Mesenchymal stem cell (in vitro differentiated cells and primary cell): Measurements from ENCODE around the gene ZNF10.

Source experiments
- DNase-seq: peaks from one replicate; pipeline ENCODE4 v3.0.0-alpha.2; 2013
- H2AFZ ChIP-seq: one replicate; pipeline ENCODE4 v1.6.1; 2013; ENCODE audit warnings: low read depth, mild to moderate bottlenecking, control low read depth, inconsistent platforms, low read length, moderate library complexity
- H2AK5ac ChIP-seq: 2 replicates; pipeline ENCODE4 v1.6.1; 2013; ENCODE audit warnings: low read length, moderate library complexity, mild to moderate bottlenecking, inconsistent platforms; ENCODE audit not compliant: severe bottlenecking
- H2BK120ac ChIP-seq: one replicate; pipeline ENCODE4 v1.6.1; 2013; ENCODE audit warnings: low read depth, mild to moderate bottlenecking, inconsistent platforms, low read length, moderate library complexity
- H2BK12ac ChIP-seq, 2 experiments: one replicate each; pipeline ENCODE4 v1.6.1; 2013; ENCODE audit warnings: inconsistent platforms in 2 of 2, low read length in 2 of 2, mild to moderate bottlenecking in 2 of 2, moderate library complexity in 2 of 2, control low read depth in 1 of 2
- H2BK15ac ChIP-seq: one replicate; pipeline ENCODE4 v1.6.1; 2013; ENCODE audit warnings: mild to moderate bottlenecking, low read depth, inconsistent platforms; ENCODE audit not compliant: poor library complexity, severe bottlenecking
- H2BK5ac ChIP-seq: 2 replicates; pipeline ENCODE4 v1.6.1; 2013; ENCODE audit warnings: low read depth, mild to moderate bottlenecking, low read length, control low read depth, inconsistent platforms; ENCODE audit not compliant: poor library complexity, severe bottlenecking
- H3K14ac ChIP-seq, 2 experiments: one replicate each; pipeline ENCODE4 v1.6.1; 2013; ENCODE audit warnings: inconsistent platforms in 2 of 2, low read length in 2 of 2, control low read depth in 1 of 2, mild to moderate bottlenecking in 1 of 2, moderate library complexity in 1 of 2
- H3K18ac ChIP-seq, 2 experiments: one replicate each; pipeline ENCODE4 v1.6.1; 2013; ENCODE audit warnings: inconsistent platforms in 2 of 2, low read length in 2 of 2, control low read depth in 1 of 2, low read depth in 1 of 2, mild to moderate bottlenecking in 1 of 2
- H3K23ac ChIP-seq, 2 experiments: one replicate each; pipeline ENCODE4 v1.6.1; 2013; ENCODE audit warnings: inconsistent platforms in 2 of 2, low read length in 2 of 2, mild to moderate bottlenecking in 2 of 2, moderate library complexity in 2 of 2, control low read depth in 1 of 2
- H3K27ac ChIP-seq: 2 replicates; pipeline ENCODE4 v1.5.1; 2013; ENCODE audit warnings: mild to moderate bottlenecking, moderate library complexity, low read length, control low read depth, inconsistent platforms; ENCODE audit not compliant: poor library complexity, severe bottlenecking
- H3K27me3 ChIP-seq, 2 experiments: 2 replicates each; pipeline versions ENCODE4 v1.6.1 to v1.7.0; 2013; ENCODE audit warnings: low read length in 2 of 2, mild to moderate bottlenecking in 2 of 2, moderate library complexity in 2 of 2, control low read depth in 1 of 2, inconsistent platforms in 1 of 2; ENCODE audit not compliant: control insufficient read depth in 1 of 2, insufficient read depth in 1 of 2
- H3K36me3 ChIP-seq, 2 experiments: 2 replicates each; pipeline versions ENCODE4 v1.6.1 to v1.7.0; 2013; ENCODE audit warnings: low read length in 2 of 2, control low read depth in 1 of 2, inconsistent platforms in 1 of 2, low read depth in 1 of 2, mild to moderate bottlenecking in 1 of 2; ENCODE audit not compliant: insufficient read depth in 2 of 2, control insufficient read depth in 1 of 2
- H3K4ac ChIP-seq, 2 experiments: one replicate each; pipeline ENCODE4 v1.6.1; 2013; ENCODE audit warnings: inconsistent platforms in 2 of 2, low read length in 2 of 2, mild to moderate bottlenecking in 2 of 2, moderate library complexity in 2 of 2, control low read depth in 1 of 2, low read depth in 1 of 2
- H3K4me1 ChIP-seq: 2 replicates; pipeline ENCODE4 v1.6.1; 2013; ENCODE audit warnings: low read depth, low read length, control low read depth; ENCODE audit not compliant: control insufficient read depth, insufficient read depth
- H3K4me2 ChIP-seq: 2 replicates; pipeline ENCODE4 v1.6.1; 2013; ENCODE audit warnings: low read length, mild to moderate bottlenecking, inconsistent platforms; ENCODE audit not compliant: poor library complexity, severe bottlenecking
- H3K4me3 ChIP-seq, 2 experiments: 2 replicates each; pipeline versions ENCODE4 v1.5.1 to v1.7.0; 2013; ENCODE audit warnings: low read length in 2 of 2, mild to moderate bottlenecking in 2 of 2, control low read depth in 1 of 2, low read depth in 1 of 2; ENCODE audit not compliant: insufficient read depth in 1 of 2
- H3K79me1 ChIP-seq: replicated peaks from 2 replicates; pipeline ENCODE4 v1.6.1; 2013; ENCODE audit warnings: mild to moderate bottlenecking, control low read depth, low read length, inconsistent platforms; ENCODE audit not compliant: poor library complexity, severe bottlenecking
- H3K9ac ChIP-seq: 2 replicates; pipeline ENCODE4 v1.7.0; 2013; ENCODE audit warnings: mild to moderate bottlenecking, low read length, moderate library complexity
- H3K9me3 ChIP-seq: 2 replicates; pipeline ENCODE4 v1.7.0; 2013; ENCODE audit warnings: mild to moderate bottlenecking, low read length; ENCODE audit not compliant: control insufficient read depth
- H4K8ac ChIP-seq: one replicate; pipeline ENCODE4 v1.6.1; 2013; ENCODE audit warnings: inconsistent platforms, mild to moderate bottlenecking, low read length, moderate library complexity
- H4K91ac ChIP-seq: one replicate; pipeline ENCODE4 v1.6.1; 2013; ENCODE audit warnings: mild to moderate bottlenecking, low read length, inconsistent platforms
- WGBS: methylation state at CpG from one replicate; pipeline ENCODE4 v1.1.7; 2013; ENCODE audit warnings: mixed read lengths; 5-methylcytosine and 5-hydroxymethylcytosine counted together

Gene ZNF10

GRCh38 chr12:133106253-133106652 is 24.2 kb upstream of the ZNF10 start:
- Histone ChIP-seq H3K27ac (no peak overlapping the region), H3K9me3 (peaks cover 99% of the 10 kb centered on the region), H3K36me3 (peaks cover 25 to 72% of the 10 kb centered on the region in 2 experiments), H3K4me3 (peak overlapping the region in 1 of 2 experiments; percentile 71), H3K4me2 (no peak overlapping the region), H4K8ac (no peak overlapping the region), H3K9ac (no peak overlapping the region), H3K14ac (no peak overlapping the region), H3K27me3 (no peaks in the 10 kb centered on the region), H2BK12ac (no peak overlapping the region), H2BK15ac (no peak overlapping the region), H2BK5ac (no peak overlapping the region), H2AK5ac (no peak overlapping the region), H3K18ac (no peak overlapping the region), H4K91ac (no peak overlapping the region), H2AFZ (no peak overlapping the region), H3K4ac (no peak overlapping the region), H3K4me1 (no peaks in the 10 kb centered on the region), H3K23ac (no peak overlapping the region), H3K79me1 (peaks cover 7% of the 10 kb centered on the region), H2BK120ac (no peak overlapping the region)
- WGBS, result 94% methylated on average over 4 of the region's 5 CpGs
- peak; percentile 7 for DNase-seq

- Histone ChIP-seq H3K4me2 (no peak overlapping the region), H3K4ac (no peak overlapping the region), H2BK5ac (no peak overlapping the region), H3K79me1 (peaks cover 7% of the 10 kb centered on the region), H2AFZ (no peak overlapping the region), H2BK15ac (no peak overlapping the region), H3K18ac (no peak overlapping the region), H2AK5ac (no peak overlapping the region), H3K9ac (no peak overlapping the region), H2BK120ac (no peak overlapping the region), H3K27me3 (no peaks in the 10 kb centered on the region), H3K9me3 (peaks cover 99% of the 10 kb centered on the region), H3K27ac (no peak overlapping the region), H4K8ac (no peak overlapping the region), H3K4me3 (peak overlapping the region in 1 of 2 experiments; percentile 71), H3K36me3 (peaks cover 21 to 64% of the 10 kb centered on the region in 2 experiments), H3K23ac (no peak overlapping the region), H3K4me1 (no peaks in the 10 kb centered on the region), H4K91ac (no peak overlapping the region), H3K14ac (no peak overlapping the region), H2BK12ac (no peak overlapping the region)
- WGBS, result 83% methylated on average over 1 of the region's 1 CpG
- DNase-seq, result no peak
These were observed 23.3 kb upstream of the ZNF10 start for GRCh38 chr12:133107121-133107520.

- Histone ChIP-seq H2BK15ac (no peak overlapping the region), H3K4ac (no peak overlapping the region), H3K4me3 (peak overlapping the region in 1 of 2 experiments; percentile 71), H3K14ac (no peak overlapping the region), H3K27me3 (no peaks in the 10 kb centered on the region), H3K79me1 (peaks cover 8% of the 10 kb centered on the region), H3K4me1 (no peaks in the 10 kb centered on the region), H3K23ac (no peak overlapping the region), H3K18ac (no peak overlapping the region), H3K9ac (no peak overlapping the region), H3K9me3 (peaks cover 96% of the 10 kb centered on the region), H2AK5ac (no peak overlapping the region), H4K8ac (no peak overlapping the region), H2AFZ (no peak overlapping the region), H2BK5ac (no peak overlapping the region), H4K91ac (no peak overlapping the region), H3K4me2 (no peak overlapping the region), H2BK120ac (no peak overlapping the region), H3K27ac (no peak overlapping the region), H3K36me3 (peaks cover 16 to 55% of the 10 kb centered on the region in 2 experiments), H2BK12ac (no peak overlapping the region)
- no peak for DNase-seq
- WGBS, result no CpG with 5 or more reads among the region's 2 CpGs
These were observed 22.3 kb upstream of the ZNF10 start for GRCh38 chr12:133108150-133108549.

GRCh38 chr12:133120385-133121191 is 9.8 kb upstream of the ZNF10 start:
- no peak overlapping the region for H4K8ac ChIP-seq
- no peaks in the 10 kb centered on the region for H3K27me3 ChIP-seq
- no peak overlapping the region for H3K9ac ChIP-seq
- H3K4me2 ChIP-seq, result no peak overlapping the region
- H2BK5ac ChIP-seq, result no peak overlapping the region
- no peaks in the 10 kb centered on the region for H3K4me1 ChIP-seq
- no peak overlapping the region for H3K18ac ChIP-seq
- no peak overlapping the region for H3K27ac ChIP-seq
- peaks cover 16 to 64% of the 10 kb centered on the region in 2 experiments for H3K36me3 ChIP-seq
- H3K4ac ChIP-seq, result no peak overlapping the region
- no peak overlapping the region for H3K14ac ChIP-seq
- H2BK15ac ChIP-seq, result no peak overlapping the region
- H3K9me3 ChIP-seq, result peaks cover 100% of the 10 kb centered on the region
- no peak overlapping the region for H2BK120ac ChIP-seq
- WGBS, result no CpG with 5 or more reads among the region's 3 CpGs
- H2BK12ac ChIP-seq, result no peak overlapping the region
- no peak overlapping the region for H3K23ac ChIP-seq
- H3K4me3 ChIP-seq, result peak overlapping the region in 1 of 2 experiments; percentile 65
- H4K91ac ChIP-seq, result no peak overlapping the region
- DNase-seq, result peak; percentile 11
- H2AFZ ChIP-seq, result no peak overlapping the region
- H3K79me1 ChIP-seq, result peaks cover 14% of the 10 kb centered on the region
- H2AK5ac ChIP-seq, result no peak overlapping the region
